H9 (cell line): ENCODE results near the gene AGPAT2. TPM values are rescaled to one million over a fixed set of nuclear protein-coding genes. Genes with fewer than 3 reads are reported as not detected.

Experiments used
- DNase-seq: peaks from one replicate; pipeline ENCODE4 v3.0.0-alpha.2; 2017
- H2AFZ ChIP-seq: one replicate; pipeline ENCODE4 v1.6.1; 2013; ENCODE audit warnings: mild to moderate bottlenecking, low read length, control low read depth, moderate library complexity
- H2AK5ac ChIP-seq: 2 replicates; pipeline ENCODE4 v1.6.1; 2013; ENCODE audit warnings: low read length, control low read depth, mixed read lengths; ENCODE audit not compliant: insufficient read length
- H2BK120ac ChIP-seq: one replicate; pipeline ENCODE4 v1.6.1; 2013; ENCODE audit warnings: low read depth, mild to moderate bottlenecking, low read length, control low read depth, inconsistent platforms; ENCODE audit not compliant: poor library complexity, severe bottlenecking
- H2BK12ac ChIP-seq: 2 replicates; pipeline ENCODE4 v1.6.1; 2013; ENCODE audit warnings: low read length, control low read depth, mixed read lengths, low read depth; ENCODE audit not compliant: insufficient read length
- H2BK15ac ChIP-seq: 2 replicates; pipeline ENCODE4 v1.6.1; 2013; ENCODE audit warnings: low read depth, low read length, control low read depth
- H2BK20ac ChIP-seq: one replicate; pipeline ENCODE4 v1.6.1; 2013; ENCODE audit warnings: low read depth, mild to moderate bottlenecking, low read length, control low read depth, inconsistent platforms; ENCODE audit not compliant: poor library complexity, severe bottlenecking
- H2BK5ac ChIP-seq: 2 replicates; pipeline ENCODE4 v1.6.1; 2013; ENCODE audit warnings: low read length, control low read depth, mixed read lengths; ENCODE audit not compliant: insufficient read length
- H3K14ac ChIP-seq: 2 replicates; pipeline ENCODE4 v1.6.1; 2013; ENCODE audit warnings: low read length, control low read depth; ENCODE audit not compliant: insufficient read depth
- H3K18ac ChIP-seq: 2 replicates; pipeline ENCODE4 v1.6.1; 2013; ENCODE audit warnings: low read depth, mild to moderate bottlenecking, mixed read lengths, low read length, control low read depth; ENCODE audit not compliant: insufficient read length
- H3K23ac ChIP-seq: 2 replicates; pipeline ENCODE4 v1.6.1; 2013; ENCODE audit warnings: low read length, control low read depth, mixed read lengths, low read depth; ENCODE audit not compliant: insufficient read length
- H3K23me2 ChIP-seq: 2 replicates; pipeline ENCODE4 v1.6.1; 2013; ENCODE audit warnings: low read depth, mild to moderate bottlenecking, mixed read lengths, low read length, control low read depth; ENCODE audit not compliant: insufficient read length, poor library complexity, severe bottlenecking
- H3K27ac ChIP-seq: 2 replicates; pipeline ENCODE4 v1.5.1; 2013; ENCODE audit warnings: low read length, control low read depth, mixed read lengths, low read depth; ENCODE audit not compliant: insufficient read length
- H3K27me3 ChIP-seq: 2 replicates; pipeline ENCODE4 v1.6.1; 2013; ENCODE audit warnings: low read length, control low read depth, inconsistent platforms; ENCODE audit not compliant: insufficient read depth
- H3K4ac ChIP-seq: 2 replicates; pipeline ENCODE4 v1.6.1; 2013; ENCODE audit warnings: low read depth, mild to moderate bottlenecking, control low read depth, inconsistent platforms, low read length, moderate library complexity
- H3K4me1 ChIP-seq: 2 replicates; pipeline ENCODE4 v1.6.1; 2013; ENCODE audit warnings: low read length, control low read depth, inconsistent platforms; ENCODE audit not compliant: insufficient read depth
- H3K4me2 ChIP-seq: 2 replicates; pipeline ENCODE4 v1.6.1; 2013; ENCODE audit warnings: low read length, control low read depth, mixed read lengths; ENCODE audit not compliant: insufficient read length, insufficient read depth
- H3K56ac ChIP-seq: 2 replicates; pipeline ENCODE4 v1.6.1; 2013; ENCODE audit warnings: low read depth, mild to moderate bottlenecking, mixed read lengths, low read length, control low read depth; ENCODE audit not compliant: insufficient read length
- H3K79me1 ChIP-seq: 2 replicates; pipeline ENCODE4 v1.6.1; 2013; ENCODE audit warnings: low read depth, mild to moderate bottlenecking, moderate library complexity, low read length, control low read depth, inconsistent platforms; ENCODE audit not compliant: insufficient read depth, poor library complexity, severe bottlenecking
- H3K79me2 ChIP-seq: 2 replicates; pipeline ENCODE4 v1.6.1; 2013; ENCODE audit warnings: low read length, control low read depth, inconsistent platforms; ENCODE audit not compliant: insufficient read depth
- H3K9ac ChIP-seq: 2 replicates; pipeline ENCODE4 v1.6.1; 2013; ENCODE audit warnings: low read length, control low read depth, mixed read lengths; ENCODE audit not compliant: insufficient read length; ENCODE audit errors: extremely low read depth
- H3K9me3 ChIP-seq: one replicate; pipeline ENCODE4 v1.6.1; 2013; ENCODE audit warnings: low read depth, low read length, inconsistent platforms; ENCODE audit not compliant: control insufficient read depth
- H3T11ph ChIP-seq: one replicate; pipeline ENCODE4 v1.6.1; 2013; ENCODE audit warnings: mild to moderate bottlenecking, low read length, control low read depth, inconsistent platforms
- H4K20me1 ChIP-seq: one replicate; pipeline ENCODE4 v1.6.1; 2013; ENCODE audit not compliant: control insufficient read depth, insufficient read length, insufficient read depth
- H4K5ac ChIP-seq: 2 replicates; pipeline ENCODE4 v1.6.1; 2013; ENCODE audit warnings: low read depth, mild to moderate bottlenecking, mixed read lengths, low read length, control low read depth; ENCODE audit not compliant: insufficient read length
- H4K8ac ChIP-seq: replicated peaks from 2 replicates; pipeline ENCODE4 v1.6.1; 2013; ENCODE audit warnings: low read length, control low read depth, mixed read lengths, low read depth; ENCODE audit not compliant: insufficient read length
- H4K91ac ChIP-seq: 2 replicates; pipeline ENCODE4 v1.6.1; 2013; ENCODE audit warnings: low read depth, mild to moderate bottlenecking, moderate library complexity, mixed read lengths, low read length, control low read depth; ENCODE audit not compliant: insufficient read length
- H3K27ac Mint-ChIP-seq, 3 experiments: 2 replicates in 2 of 3; 3 replicates in 1 of 3; pipeline ENCODE4 v1.8.0; 2020 to 2021; ENCODE audit warnings: mixed read lengths in 3 of 3, mild to moderate bottlenecking in 1 of 3, moderate library complexity in 1 of 3
- H3K27me3 Mint-ChIP-seq: 2 replicates; pipeline ENCODE4 v1.8.0; 2021; ENCODE audit warnings: low read depth, mild to moderate bottlenecking, moderate library complexity, mixed read lengths
- H3K36me3 Mint-ChIP-seq, 3 experiments: 2 replicates in 2 of 3; 3 replicates in 1 of 3; pipeline ENCODE4 v1.8.0; 2020 to 2021; ENCODE audit warnings: low read depth in 3 of 3, mixed read lengths in 3 of 3; ENCODE audit not compliant: insufficient read depth in 1 of 3
- H3K4me1 Mint-ChIP-seq, 2 experiments: 2 replicates each; pipeline ENCODE4 v1.8.0; 2020; ENCODE audit warnings: mixed read lengths in 2 of 2
- H3K4me3 Mint-ChIP-seq, 2 experiments: 2 replicates in 1 of 2; 3 replicates in 1 of 2; pipeline ENCODE4 v1.8.0; 2020 to 2021; ENCODE audit warnings: mild to moderate bottlenecking in 2 of 2, mixed read lengths in 2 of 2, moderate library complexity in 1 of 2
- H3K9me3 Mint-ChIP-seq, 2 experiments: 2 replicates in 1 of 2; 3 replicates in 1 of 2; pipeline ENCODE4 v1.8.0; 2020; ENCODE audit warnings: mild to moderate bottlenecking in 2 of 2, mixed read lengths in 2 of 2, moderate library complexity in 1 of 2
- WGBS: extraction: QIAGEN DNeasy Blood & Tissue Kit; methylation state at CpG from one replicate; pipeline ENCODE4 v1.1.7; 2013; ENCODE audit warnings: missing lambda C conversion rate, low lambda C conversion rate, mixed read lengths; ENCODE audit not compliant: insufficient read length; ENCODE audit errors: extremely low coverage; 5-methylcytosine and 5-hydroxymethylcytosine counted together
- total RNA-seq: library from RNA; stranded (reverse); gene quantifications from 2 replicates; pipeline ENCODE4 v1.2.1, GENCODE V29; 2021
- TF ChIP-seq, protein P1 (sequence below): fragments of 200-600 bp; sonication (generic); conservative IDR thresholded peaks from 3 replicates; pipeline ENCODE4 v1.8.0; 2021; ENCODE audit warnings: antibody characterized with exemption, mild to moderate bottlenecking

AGPAT2 gene
- total RNA-seq, 1 experiment from 2014 or later: 29.7 TPM

DNA sequence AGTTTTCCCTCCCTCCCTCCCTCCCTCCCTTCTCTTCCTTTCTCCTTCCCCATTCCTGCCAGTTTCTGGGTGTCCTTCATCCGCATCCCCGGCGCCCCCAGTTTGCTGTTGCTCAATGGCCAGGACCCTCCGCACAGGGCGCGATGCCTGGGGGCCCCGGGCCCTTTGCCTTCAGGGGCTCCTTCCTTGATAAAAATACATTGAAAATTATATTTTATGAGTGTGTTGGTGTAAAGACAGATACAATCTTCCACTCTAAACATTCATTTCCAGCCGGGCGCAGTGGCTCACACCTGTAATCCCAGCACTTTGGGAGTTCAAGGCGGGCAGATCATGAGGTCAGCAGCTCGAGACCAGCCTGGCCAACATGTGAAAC lies 7.6 kb upstream of the AGPAT2 start:
- Histone ChIP-seq H2BK20ac (no peak overlapping the region), H4K20me1 (no peaks in the 10 kb centered on the region), H3K79me2 (no peaks in the 10 kb centered on the region), H3K4ac (no peak overlapping the region), H3K27ac (no peak overlapping the region), H3K23me2 (no peaks in the 10 kb centered on the region), H3T11ph (no peak overlapping the region), H3K18ac (no peak overlapping the region), H3K56ac (no peak overlapping the region), H2BK15ac (no peak overlapping the region), H2BK5ac (no peak overlapping the region), H3K4me2 (no peak overlapping the region), H3K9me3 (no peaks in the 10 kb centered on the region), H4K91ac (no peak overlapping the region), H2BK12ac (no peak overlapping the region), H2AFZ (no peak overlapping the region), H3K4me1 (no peaks in the 10 kb centered on the region), H3K9ac (no peak overlapping the region), H3K79me1 (no peaks in the 10 kb centered on the region), H4K8ac (no peak overlapping the region), H3K27me3 (no peaks in the 10 kb centered on the region), H3K23ac (no peak overlapping the region), H2BK120ac (no peak overlapping the region), H3K14ac (no peak overlapping the region), H2AK5ac (no peak overlapping the region), H4K5ac (no peak overlapping the region)
- peaks cover 0 to 23% of the 10 kb centered on the region in 2 experiments; a peak in 2 of 4 replicates for H3K4me1 Mint-ChIP-seq
- no peaks in the 10 kb centered on the region for H3K36me3 Mint-ChIP-seq
- no peaks in the 10 kb centered on the region; a peak in 1 of 5 replicates for H3K9me3 Mint-ChIP-seq
- WGBS: no CpG with 5 or more reads among the region's 11 CpGs
- no peak overlapping the region for H3K4me3 Mint-ChIP-seq
- no peak for DNase-seq
- TF ChIP-seq, protein P1, sequence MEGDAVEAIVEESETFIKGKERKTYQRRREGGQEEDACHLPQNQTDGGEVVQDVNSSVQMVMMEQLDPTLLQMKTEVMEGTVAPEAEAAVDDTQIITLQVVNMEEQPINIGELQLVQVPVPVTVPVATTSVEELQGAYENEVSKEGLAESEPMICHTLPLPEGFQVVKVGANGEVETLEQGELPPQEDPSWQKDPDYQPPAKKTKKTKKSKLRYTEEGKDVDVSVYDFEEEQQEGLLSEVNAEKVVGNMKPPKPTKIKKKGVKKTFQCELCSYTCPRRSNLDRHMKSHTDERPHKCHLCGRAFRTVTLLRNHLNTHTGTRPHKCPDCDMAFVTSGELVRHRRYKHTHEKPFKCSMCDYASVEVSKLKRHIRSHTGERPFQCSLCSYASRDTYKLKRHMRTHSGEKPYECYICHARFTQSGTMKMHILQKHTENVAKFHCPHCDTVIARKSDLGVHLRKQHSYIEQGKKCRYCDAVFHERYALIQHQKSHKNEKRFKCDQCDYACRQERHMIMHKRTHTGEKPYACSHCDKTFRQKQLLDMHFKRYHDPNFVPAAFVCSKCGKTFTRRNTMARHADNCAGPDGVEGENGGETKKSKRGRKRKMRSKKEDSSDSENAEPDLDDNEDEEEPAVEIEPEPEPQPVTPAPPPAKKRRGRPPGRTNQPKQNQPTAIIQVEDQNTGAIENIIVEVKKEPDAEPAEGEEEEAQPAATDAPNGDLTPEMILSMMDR: no peak
- peaks cover 17% of the 10 kb centered on the region for H3K27me3 Mint-ChIP-seq
- H3K27ac Mint-ChIP-seq: no peak overlapping the region
